Esophagus muscularis mucosa (tissue), 4 donors: ENCODE results near the gene FTSJ1. TPM values are rescaled to one million over a fixed set of nuclear protein-coding genes. Genes with fewer than 3 reads are reported as not detected.

Experiments
- DNase-seq: peaks from one replicate; pipeline ENCODE4 v3.0.0-alpha.2; 2017; ENCODE audit errors: extremely low spot score
- H3K27ac ChIP-seq, 4 donors: fragments of 200-600 bp; sonication (generic); replicated peaks in 1 of 4; 1 replicate in 3 of 4; 2 replicates in 1 of 4; pipeline ENCODE4 v1.5.1; 2016 to 2019; ENCODE audit warnings: mild to moderate bottlenecking in 1 of 4
- H3K27me3 ChIP-seq, 4 donors: fragments of 200-600 bp; sonication (generic); one replicate each; pipeline versions ENCODE4 v1.5.1 to v1.6.0; 2016 to 2019
- H3K36me3 ChIP-seq, 4 donors: fragments of 200-600 bp; sonication (generic); one replicate each; pipeline ENCODE4 v1.5.1; 2016 to 2019
- H3K4me1 ChIP-seq, 4 donors: fragments of 200-600 bp; sonication (generic); one replicate each; pipeline ENCODE4 v1.5.1; 2016 to 2019
- H3K4me3 ChIP-seq, 4 donors: fragments of 200-600 bp; sonication (generic); 1 replicate in 2 of 4; 2 replicates in 2 of 4; pipeline ENCODE4 v1.5.1; 2016 to 2019; ENCODE audit warnings: mild to moderate bottlenecking in 4 of 4, moderate library complexity in 1 of 4
- H3K9me3 ChIP-seq, 4 donors: fragments of 200-600 bp; sonication (generic); 1 replicate in 3 of 4; 2 replicates in 1 of 4; pipeline ENCODE4 v1.5.1; 2016 to 2019
- CTCF ChIP-seq, 3 experiments: fragments of 200-600 bp in 2 of 3; fragments of 450-650 bp in 1 of 3; sonication (generic) in 2 of 3; IDR thresholded peaks; one replicate each; pipeline ENCODE4 v1.5.1; 2017 to 2019; ENCODE audit warnings: antibody characterized with exemption in 3 of 3, mild to moderate bottlenecking in 2 of 3, moderate library complexity in 1 of 3
- EP300 ChIP-seq: sonication (generic); formaldehyde crosslinking; IDR thresholded peaks from one replicate; pipeline ENCODE4 v1.6.1; 2017; ENCODE audit warnings: antibody characterized with exemption
- POLR2A ChIP-seq: fragments of 450-650 bp; IDR thresholded peaks from one replicate; pipeline ENCODE4 v1.6.1; 2017; ENCODE audit warnings: antibody characterized with exemption, moderate library complexity, mild to moderate bottlenecking, low read depth
- POLR2AphosphoS5 ChIP-seq, 2 donors: sonication (generic); formaldehyde crosslinking; IDR thresholded peaks; one replicate each; pipeline ENCODE4 v1.6.1; 2017; ENCODE audit warnings: antibody characterized with exemption in 2 of 2
- WGBS: methylation state at CpG from one replicate; pipeline ENCODE4 v1.1.5; 2018; 5-methylcytosine and 5-hydroxymethylcytosine counted together
- intact Hi-C: fragments of 100-400 bp; cut with DNase I; formaldehyde crosslinking; loops from one replicate; pipeline ENCODE4 v1.15.1; 2023
- total RNA-seq, 4 donors: library from RNA; depleted of rRNA; stranded (reverse); fragments of >200 nt; gene quantifications; one replicate each; pipeline versions ENCODE4 v1.1.0 to v1.2.1, GENCODE V29; 2016

FTSJ1 gene
- total RNA-seq, 4 donors from 2014 or later: 38.5 to 47.3 (median 43.9) TPM

- intact Hi-C loops: no loop called here
- no peak for DNase-seq
- Histone ChIP-seq H3K27ac (no peak overlapping the region), H3K4me3 (no peak overlapping the region), H3K4me1 (peaks cover 5 to 21% (median 13%) of the 10 kb centered on the region in 4 donors), H3K36me3 (peaks cover 0 to 8% (median 5%) of the 10 kb centered on the region in 4 donors), H3K9me3 (no peaks in the 10 kb centered on the region), H3K27me3 (no peaks in the 10 kb centered on the region)
- WGBS: 62% methylated on average over 10 of the region's 10 CpGs
- TF ChIP-seq POLR2AphosphoS5 (IDR thresholded peaks at IDR 0.05): no peak
- TF ChIP-seq POLR2A: no peak
- no peak for TF ChIP-seq EP300
- TF ChIP-seq CTCF (IDR thresholded peaks at IDR 0.05): no peak
These were observed 1.9 kb upstream of the FTSJ1 start for GRCh38 chrX:48474127-48474526.

GRCh38 chrX:48474581-48474980 lies 1.4 kb upstream of the FTSJ1 start:
- 84% methylated on average over 6 of the region's 6 CpGs for WGBS

GRCh38 chrX:48475296-48475695 lies 703 bp upstream of the FTSJ1 start:
- intact Hi-C loops: no loop called here
- peak overlapping the region; percentile 80 to 86 (median 86) for H3K27ac ChIP-seq

More at GRCh38 chrX:48474581-48474980, 1.4 kb upstream of the FTSJ1 start:
- Histone ChIP-seq H3K9me3 (no peaks in the 10 kb centered on the region), H3K4me1 (peaks cover 5 to 19% (median 13%) of the 10 kb centered on the region in 4 donors), H3K4me3 (no peak overlapping the region), H3K27ac (no peak overlapping the region), H3K36me3 (peaks cover 0 to 8% (median 5%) of the 10 kb centered on the region in 4 donors), H3K27me3 (no peaks in the 10 kb centered on the region)
- intact Hi-C loops: no loop called here
- no peak for DNase-seq
- TF ChIP-seq EP300: no peak
- TF ChIP-seq POLR2A: no peak
- TF ChIP-seq POLR2AphosphoS5 (IDR thresholded peaks at IDR 0.05): no peak
- TF ChIP-seq CTCF (IDR thresholded peaks at IDR 0.05): no peak

GRCh38 chrX:48476919-48477318 lies 920 bp downstream of the FTSJ1 start:
- Histone ChIP-seq H3K27ac (peak overlapping the region; percentile 80 to 86 (median 86)), H3K4me1 (peaks cover 5 to 19% (median 13%) of the 10 kb centered on the region in 4 donors), H3K4me3 (peak overlapping the region; percentile 66 to 82 (median 69)), H3K27me3 (no peaks in the 10 kb centered on the region), H3K9me3 (no peaks in the 10 kb centered on the region), H3K36me3 (peaks cover under 1 to 20% (median 14%) of the 10 kb centered on the region in 4 donors)
- DNase-seq: no peak
- WGBS: 81% methylated on average over 4 of the region's 4 CpGs
- intact Hi-C loops: no loop called here
- no peak for TF ChIP-seq CTCF (IDR thresholded peaks at IDR 0.05)
- no peak for TF ChIP-seq POLR2A
- TF ChIP-seq POLR2AphosphoS5 (IDR thresholded peaks at IDR 0.05): no peak
- TF ChIP-seq EP300: no peak

More at GRCh38 chrX:48475296-48475695, 703 bp upstream of the FTSJ1 start:
- H3K4me3 ChIP-seq: peak overlapping the region; percentile 66 to 82 (median 69)
- no peaks in the 10 kb centered on the region for H3K27me3 ChIP-seq
- peaks cover 5 to 19% (median 13%) of the 10 kb centered on the region in 4 donors for H3K4me1 ChIP-seq
- H3K36me3 ChIP-seq: peaks cover 0 to 8% (median 5%) of the 10 kb centered on the region in 4 donors
- H3K9me3 ChIP-seq: no peaks in the 10 kb centered on the region
- TF ChIP-seq POLR2A (no peak), EP300 (no peak), CTCF (IDR thresholded peaks at IDR 0.05) (no peak), POLR2AphosphoS5 (IDR thresholded peaks at IDR 0.05) (no peak)
- WGBS: 28% methylated on average over 5 of the region's 5 CpGs
- no peak for DNase-seq
